ENCODE measurements around the gene TIMM23. TPM values are rescaled to one million over a fixed set of nuclear protein-coding genes. Genes with fewer than 3 reads are reported as not detected.

The TIMM23 gene
- total RNA-seq, 1 experiment from 2014 or later = 142 TPM

- no peaks in the 10 kb centered on the region for H3K9me3 Mint-ChIP-seq (ENCODE audit: unreplicated experiment)
- CTCF ChIA-PET = interaction anchor here (1.0 kb wide), 3 partner anchors 16 to 70 kb away, joined by 3 to 8 read pairs (median 3); no protein-coding TSS in a partner anchor
- no peak overlapping the region for H3K4me3 Mint-ChIP-seq (ENCODE audit: unreplicated experiment)
- H3K4me1 Mint-ChIP-seq (ENCODE audit: low read depth, unreplicated experiment) = peaks cover 20% of the 10 kb centered on the region
- no peaks in the 10 kb centered on the region for H3K27me3 ChIP-seq (replicated peaks; ENCODE audit: control insufficient read depth, insufficient read depth, low read length)
- no peaks in the 10 kb centered on the region for H3K27me3 Mint-ChIP-seq (ENCODE audit: insufficient read depth, unreplicated experiment)
- H3K36me3 Mint-ChIP-seq (ENCODE audit: insufficient read depth, unreplicated experiment) = peaks cover 6% of the 10 kb centered on the region
- no TSS peak for BruUV-seq (replicated peaks)
- DNase-seq = peak in 1 of 2 experiments; percentile 54
- H3K27ac Mint-ChIP-seq (ENCODE audit: unreplicated experiment) = no peak overlapping the region
- 0 out of 2 replicates have a peak, but pooled peaks cover 2% of the 10 kb centered on the region for H3K36me3 ChIP-seq (ENCODE audit: control insufficient read depth, insufficient read depth, low read length)
- no peak overlapping the region for H3K4me3 ChIP-seq (ENCODE audit: low read depth, low read length)
- intact Hi-C loops (cut with micrococcal nuclease; ENCODE audit: unreplicated experiment) = loop anchor here (5.0 to 10.0 kb wide), 2 partner anchors 126 to 189 kb away; no protein-coding TSS in a partner anchor
- TF ChIP-seq, protein P1, sequence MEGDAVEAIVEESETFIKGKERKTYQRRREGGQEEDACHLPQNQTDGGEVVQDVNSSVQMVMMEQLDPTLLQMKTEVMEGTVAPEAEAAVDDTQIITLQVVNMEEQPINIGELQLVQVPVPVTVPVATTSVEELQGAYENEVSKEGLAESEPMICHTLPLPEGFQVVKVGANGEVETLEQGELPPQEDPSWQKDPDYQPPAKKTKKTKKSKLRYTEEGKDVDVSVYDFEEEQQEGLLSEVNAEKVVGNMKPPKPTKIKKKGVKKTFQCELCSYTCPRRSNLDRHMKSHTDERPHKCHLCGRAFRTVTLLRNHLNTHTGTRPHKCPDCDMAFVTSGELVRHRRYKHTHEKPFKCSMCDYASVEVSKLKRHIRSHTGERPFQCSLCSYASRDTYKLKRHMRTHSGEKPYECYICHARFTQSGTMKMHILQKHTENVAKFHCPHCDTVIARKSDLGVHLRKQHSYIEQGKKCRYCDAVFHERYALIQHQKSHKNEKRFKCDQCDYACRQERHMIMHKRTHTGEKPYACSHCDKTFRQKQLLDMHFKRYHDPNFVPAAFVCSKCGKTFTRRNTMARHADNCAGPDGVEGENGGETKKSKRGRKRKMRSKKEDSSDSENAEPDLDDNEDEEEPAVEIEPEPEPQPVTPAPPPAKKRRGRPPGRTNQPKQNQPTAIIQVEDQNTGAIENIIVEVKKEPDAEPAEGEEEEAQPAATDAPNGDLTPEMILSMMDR (IDR thresholded peaks at IDR 0.05; ENCODE audit: insufficient read depth in 1 of 2, low read depth in 1 of 2, low read length in 1 of 2, severe bottlenecking in 1 of 2, unreplicated experiment in 1 of 2) = peak; percentile 14 to 47
- POLR2A ChIA-PET = no interaction called here
- H3K9me3 ChIP-seq = no peaks in the 10 kb centered on the region
- H3K4me1 ChIP-seq = peaks cover 41% of the 10 kb centered on the region
Measured at GRCh38 chr10:46035923-46036849, 63.9 kb downstream of the TIMM23 start.

GRCh38 chr10:46037107-46037825 is 65.0 kb downstream of the TIMM23 start:
- Histone ChIP-seq H3K4me3 (ENCODE audit: low read depth, low read length) (no peak overlapping the region), H3K36me3 (ENCODE audit: control insufficient read depth, insufficient read depth, low read length) (0 out of 2 replicates have a peak, but pooled peaks cover 2% of the 10 kb centered on the region), H3K27me3 (replicated peaks; ENCODE audit: control insufficient read depth, insufficient read depth, low read length) (no peaks in the 10 kb centered on the region), H3K4me1 (peaks cover 30% of the 10 kb centered on the region), H3K9me3 (no peaks in the 10 kb centered on the region)
- ChIA-PET POLR2A (no interaction called here), CTCF (interaction anchor here (0.7 to 1.0 kb wide), 2 partner anchors 33 kb away, joined by 3 read pairs; no protein-coding TSS in a partner anchor)
- intact Hi-C loops (cut with micrococcal nuclease; ENCODE audit: unreplicated experiment) = loop anchor here (5.0 to 10.0 kb wide), 2 partner anchors 125 to 188 kb away; no protein-coding TSS in a partner anchor
- peaks cover 10% of the 10 kb centered on the region for H3K4me1 Mint-ChIP-seq (ENCODE audit: low read depth, unreplicated experiment)
- H3K9me3 Mint-ChIP-seq (ENCODE audit: unreplicated experiment) = no peaks in the 10 kb centered on the region
- TF ChIP-seq, protein P1 (IDR thresholded peaks at IDR 0.05; ENCODE audit: insufficient read depth in 1 of 2, low read depth in 1 of 2, low read length in 1 of 2, severe bottlenecking in 1 of 2, unreplicated experiment in 1 of 2) = no peak
- no peaks in the 10 kb centered on the region for H3K27me3 Mint-ChIP-seq (ENCODE audit: insufficient read depth, unreplicated experiment)
- H3K27ac Mint-ChIP-seq (ENCODE audit: unreplicated experiment) = no peak overlapping the region
- H3K36me3 Mint-ChIP-seq (ENCODE audit: insufficient read depth, unreplicated experiment) = peaks cover 6% of the 10 kb centered on the region
- BruUV-seq (replicated peaks) = no TSS peak
- H3K4me3 Mint-ChIP-seq (ENCODE audit: unreplicated experiment) = no peak overlapping the region
- DNase-seq = no peak

DNA sequence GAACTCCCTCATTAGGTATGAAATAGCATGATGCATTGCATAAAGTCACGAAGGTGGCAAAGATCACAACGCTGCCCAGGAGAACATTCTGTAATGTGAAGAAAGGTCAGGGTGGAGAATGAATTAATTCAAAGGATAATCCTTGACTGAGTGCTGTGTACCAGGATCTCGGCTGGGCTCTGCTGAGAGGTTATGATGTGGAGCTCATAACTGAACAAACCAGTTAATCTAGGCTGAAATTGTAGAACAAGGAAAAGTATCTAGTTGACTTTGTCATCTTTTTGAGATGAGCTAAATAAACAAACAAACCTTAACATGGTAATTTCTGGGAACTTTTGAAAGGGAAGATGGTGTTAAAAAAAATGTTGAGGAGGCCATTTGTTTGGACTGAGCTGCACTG is 67.7 kb downstream of the TIMM23 start:
- DNase-seq = no peak
- no peak overlapping the region for H3K4me3 Mint-ChIP-seq (ENCODE audit: unreplicated experiment)
- H3K27me3 Mint-ChIP-seq (ENCODE audit: insufficient read depth, unreplicated experiment) = no peaks in the 10 kb centered on the region
- H3K4me1 Mint-ChIP-seq (ENCODE audit: low read depth, unreplicated experiment) = peaks cover 4% of the 10 kb centered on the region
- no peaks in the 10 kb centered on the region for H3K9me3 Mint-ChIP-seq (ENCODE audit: unreplicated experiment)
- peaks cover 6% of the 10 kb centered on the region for H3K36me3 Mint-ChIP-seq (ENCODE audit: insufficient read depth, unreplicated experiment)
- intact Hi-C loops (cut with micrococcal nuclease; ENCODE audit: unreplicated experiment) = no loop called here
- Histone ChIP-seq H3K27me3 (replicated peaks; ENCODE audit: control insufficient read depth, insufficient read depth, low read length) (no peaks in the 10 kb centered on the region), H3K9me3 (no peaks in the 10 kb centered on the region), H3K4me1 (peaks cover 12% of the 10 kb centered on the region), H3K36me3 (ENCODE audit: control insufficient read depth, insufficient read depth, low read length) (0 out of 2 replicates have a peak, but pooled peaks cover 2% of the 10 kb centered on the region), H3K4me3 (ENCODE audit: low read depth, low read length) (no peak overlapping the region)
- CTCF ChIA-PET = interaction anchor here (1.0 to 1.1 kb wide), 2 partner anchors 12 to 188 kb away, joined by 3 read pairs; no protein-coding TSS in a partner anchor
- TF ChIP-seq, protein P1 (IDR thresholded peaks at IDR 0.05; ENCODE audit: insufficient read depth in 1 of 2, low read depth in 1 of 2, low read length in 1 of 2, severe bottlenecking in 1 of 2, unreplicated experiment in 1 of 2) = no peak
- no peak overlapping the region for H3K27ac Mint-ChIP-seq (ENCODE audit: unreplicated experiment)
- POLR2A ChIA-PET = no interaction called here
- BruUV-seq (replicated peaks) = no TSS peak
